Epithelial cell of esophagus (primary cell): ENCODE results near the gene TOX2.

Experiments
- DNase-seq: peaks from one replicate; pipeline ENCODE4 v3.0.0; 2010; ENCODE audit warnings: low read depth
- H3K4me3 ChIP-seq: 2 replicates; pipeline ENCODE4 v1.5.1; 2011; ENCODE audit warnings: mild to moderate bottlenecking, low read length, control low read depth
- CTCF ChIP-seq: IDR thresholded peaks from 2 replicates; pipeline ENCODE4 v1.5.1; 2011; ENCODE audit warnings: low read depth, mild to moderate bottlenecking, low read length, control low read depth, inconsistent platforms; ENCODE audit not compliant: insufficient read depth; ENCODE audit errors: missing control alignments

The TOX2 gene

GRCh38 chr20:44104798-44105517 lies 190.3 kb downstream of the TOX2 start:
- TF ChIP-seq CTCF: no peak
- DNase-seq: peak; percentile 87

GRCh38 chr20:44106615-44107014 lies 192.0 kb downstream of the TOX2 start:
- DNase-seq: no peak
- no peak for TF ChIP-seq CTCF
- no peak overlapping the region for H3K4me3 ChIP-seq

More at GRCh38 chr20:44104798-44105517, 190.3 kb downstream of the TOX2 start:
- no peak overlapping the region for H3K4me3 ChIP-seq

- no peak for TF ChIP-seq CTCF
- H3K4me3 ChIP-seq: no peak overlapping the region
- no peak for DNase-seq
Observed at GRCh38 chr20:44109951-44110361, 195.3 kb downstream of the TOX2 start.

GRCh38 chr20:44110816-44111568 lies 196.3 kb downstream of the TOX2 start:
- no peak overlapping the region for H3K4me3 ChIP-seq
- no peak for TF ChIP-seq CTCF
- no peak for DNase-seq

GRCh38 chr20:44111712-44112335 lies 197.2 kb downstream of the TOX2 start:
- peak; percentile 42 for DNase-seq
- TF ChIP-seq CTCF: no peak
- no peak overlapping the region for H3K4me3 ChIP-seq

GRCh38 chr20:44112456-44112855 lies 197.8 kb downstream of the TOX2 start:
- no peak for TF ChIP-seq CTCF
- H3K4me3 ChIP-seq: no peak overlapping the region
- no peak for DNase-seq
